Measurements from ENCODE around the gene ZNF408. TPM values are rescaled to one million over a fixed set of nuclear protein-coding genes. Genes with fewer than 3 reads are reported as not detected.

The ZNF408 gene
- total and polyA plus RNA-seq, 12 donors = 2.2 to 13.8 (median 9.2) TPM

GRCh38 chr11:46658259-46658658 lies 42.6 kb upstream of the ZNF408 start:
- DNase-seq = peak in 6 of 7 donors; percentile 57 to 81 (median 71)
- no peak overlapping the region for H3K27ac ChIP-seq
- peaks cover 0 to 79% of the 10 kb centered on the region in 2 donors for H3K36me3 ChIP-seq (replicated peaks in 1 of 2)
- 51 to 62% (median 60%) methylated on average over 4 of the region's 4 CpGs for WGBS, 4 donors
- H3K4me1 ChIP-seq (replicated peaks in 1 of 2) = no peaks in the 10 kb centered on the region
- H3K9me3 ChIP-seq (replicated peaks in 1 of 3) = no peaks in the 10 kb centered on the region
- intact Hi-C loops (cut with DNase I) = no loop called here
- no peak for TF ChIP-seq POLR2A (IDR thresholded peaks at IDR 0.05)
- TF ChIP-seq CTCF (IDR thresholded peaks at IDR 0.05) = no peak
- H3K4me3 ChIP-seq = no peak overlapping the region
- H3K27me3 ChIP-seq = no peaks in the 10 kb centered on the region

- peak in 2 of 7 donors; percentile 29 to 49 for DNase-seq
- Histone ChIP-seq H3K4me1 (replicated peaks in 1 of 2) (no peaks in the 10 kb centered on the region), H3K36me3 (replicated peaks in 1 of 2) (peaks cover 0 to 80% of the 10 kb centered on the region in 2 donors), H3K27ac (no peak overlapping the region), H3K27me3 (no peaks in the 10 kb centered on the region), H3K9me3 (replicated peaks in 1 of 3) (no peaks in the 10 kb centered on the region), H3K4me3 (no peak overlapping the region)
- 58 to 94% (median 81%) methylated on average over 1 of the region's 1 CpG for WGBS, 4 donors
- TF ChIP-seq CTCF (IDR thresholded peaks at IDR 0.05) (no peak), POLR2A (IDR thresholded peaks at IDR 0.05) (no peak)
- intact Hi-C loops (cut with DNase I) = no loop called here
Measured at GRCh38 chr11:46659908-46660307, 40.9 kb upstream of the ZNF408 start.

- intact Hi-C loops (cut with DNase I) = no loop called here
- Histone ChIP-seq H3K4me3 (no peak overlapping the region), H3K27me3 (no peaks in the 10 kb centered on the region), H3K36me3 (replicated peaks in 1 of 2) (peaks cover 0 to 77% of the 10 kb centered on the region in 2 donors), H3K9me3 (replicated peaks in 1 of 3) (no peaks in the 10 kb centered on the region), H3K4me1 (replicated peaks in 1 of 2) (peaks cover 0 to 9% of the 10 kb centered on the region in 2 donors), H3K27ac (no peak overlapping the region)
- no peak for DNase-seq
- TF ChIP-seq POLR2A (IDR thresholded peaks at IDR 0.05) (no peak), CTCF (IDR thresholded peaks at IDR 0.05) (no peak)
Measured at GRCh38 chr11:46661836-46662235, 39.0 kb upstream of the ZNF408 start.

- H3K4me1 ChIP-seq (replicated peaks in 1 of 2) = peaks cover 0 to 12% of the 10 kb centered on the region in 2 donors
- intact Hi-C loops (cut with DNase I) = no loop called here
- H3K4me3 ChIP-seq = no peak overlapping the region
- H3K9me3 ChIP-seq (replicated peaks in 1 of 3) = no peaks in the 10 kb centered on the region
- DNase-seq = no peak
- no peak overlapping the region for H3K27ac ChIP-seq
- no peaks in the 10 kb centered on the region for H3K27me3 ChIP-seq
- peaks cover 0 to 76% of the 10 kb centered on the region in 2 donors for H3K36me3 ChIP-seq (replicated peaks in 1 of 2)
- no peak for TF ChIP-seq POLR2A (IDR thresholded peaks at IDR 0.05)
- no peak for TF ChIP-seq CTCF (IDR thresholded peaks at IDR 0.05)
Measured at GRCh38 chr11:46662366-46662765, 38.5 kb upstream of the ZNF408 start.
